HG03460 (cell line): ENCODE results near the gene AFMID.

Source experiments
- ATAC-seq: cut with Tn5 transposase; IDR thresholded peaks from one replicate; pipeline ENCODE4 v1.9.1; 2021; ENCODE audit not compliant: unreplicated experiment

Gene AFMID

GRCh38 chr17:78236362-78237127 lies 49.4 kb downstream of the AFMID start:
- no peak for ATAC-seq

GRCh38 chr17:78237401-78238012 lies 50.3 kb downstream of the AFMID start:
- ATAC-seq: no peak

DNA sequence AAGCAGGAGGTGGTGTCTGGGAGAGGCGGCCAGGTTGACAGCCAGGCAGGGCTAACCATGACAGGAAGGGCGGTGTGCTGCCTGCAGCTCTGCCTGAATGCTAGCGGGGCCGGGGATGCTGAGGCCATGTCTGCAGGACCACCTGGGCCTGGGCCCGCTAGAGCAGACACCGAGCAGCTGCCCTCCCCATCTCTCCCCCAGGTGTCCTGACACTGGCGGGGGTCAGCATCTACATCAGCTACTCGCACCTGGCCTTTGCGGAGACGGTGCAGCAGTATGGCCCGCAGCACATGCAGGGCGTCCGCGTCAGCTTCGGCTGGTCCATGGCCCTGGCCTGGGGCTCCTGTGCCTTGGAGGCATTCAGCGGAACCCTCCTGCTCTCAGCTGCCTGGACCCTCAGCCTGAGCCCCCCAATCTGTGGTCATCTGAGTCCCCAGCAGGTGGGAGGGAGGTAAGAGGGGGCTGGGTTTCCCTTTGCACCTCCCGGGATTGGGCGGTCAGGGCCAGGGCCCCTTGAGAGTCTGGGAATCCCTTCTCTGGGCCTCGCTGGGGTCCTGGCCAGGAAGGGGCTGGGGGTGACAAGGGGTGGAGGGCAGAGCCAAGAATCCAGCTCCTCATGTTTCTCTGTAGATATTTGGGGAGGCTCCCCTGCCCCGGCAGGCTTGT lies 51.8 kb downstream of the AFMID start:
- ATAC-seq: no peak

DNA sequence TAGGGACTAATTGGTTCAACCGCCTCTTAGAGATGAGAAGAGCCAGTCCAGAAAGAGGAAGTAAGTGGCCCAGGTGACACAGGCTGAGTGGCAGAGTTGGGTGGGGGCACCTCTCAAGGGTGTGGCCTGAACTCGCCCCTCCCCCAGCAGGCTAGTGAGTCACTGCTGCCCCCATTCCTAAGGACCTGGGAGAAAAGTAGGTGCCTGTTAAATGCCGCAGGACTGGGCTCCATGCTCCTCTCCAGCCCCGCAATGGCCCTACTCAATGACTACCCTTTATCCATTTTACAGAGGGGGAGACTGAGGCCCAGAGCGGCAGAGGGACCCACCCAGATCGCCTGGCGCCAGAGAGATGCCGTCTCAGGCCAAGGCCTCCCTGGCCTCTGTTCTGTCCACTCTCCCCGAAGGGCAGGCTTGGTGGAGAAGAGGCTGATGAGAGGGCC lies 52.3 kb downstream of the AFMID start:
- no peak for ATAC-seq

DNA sequence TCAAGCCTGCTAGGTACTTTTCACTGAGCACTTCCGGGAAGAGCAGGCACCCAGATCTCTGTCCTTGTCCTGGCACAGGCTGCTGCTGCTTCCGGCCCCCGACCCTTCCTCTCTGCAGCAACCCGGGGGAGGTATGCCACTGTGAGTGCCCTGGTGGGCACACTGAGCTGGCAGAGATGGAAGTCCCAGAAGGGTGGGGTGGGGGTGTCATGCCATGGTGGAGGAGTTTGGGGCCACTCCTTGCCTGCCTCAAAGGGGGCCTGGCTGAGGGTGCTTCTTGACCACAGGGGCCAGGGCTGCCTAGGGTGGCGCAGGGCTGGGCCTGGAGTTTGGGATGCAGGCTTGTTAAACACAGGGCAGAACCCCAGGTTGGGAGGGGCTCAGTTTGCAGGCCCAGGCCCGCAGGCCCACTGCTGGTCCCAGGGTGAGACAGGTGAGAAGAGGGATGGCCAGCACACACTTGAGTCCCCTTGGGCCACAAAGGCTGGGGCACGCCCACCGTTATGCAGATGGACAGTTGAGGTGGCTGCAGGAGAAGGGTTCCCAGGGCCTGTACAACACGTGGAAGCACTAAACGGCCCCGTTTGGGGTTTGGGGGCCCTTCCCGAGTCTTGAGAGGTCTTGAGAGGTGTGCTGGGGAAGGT lies 53.0 kb downstream of the AFMID start:
- no peak for ATAC-seq

DNA sequence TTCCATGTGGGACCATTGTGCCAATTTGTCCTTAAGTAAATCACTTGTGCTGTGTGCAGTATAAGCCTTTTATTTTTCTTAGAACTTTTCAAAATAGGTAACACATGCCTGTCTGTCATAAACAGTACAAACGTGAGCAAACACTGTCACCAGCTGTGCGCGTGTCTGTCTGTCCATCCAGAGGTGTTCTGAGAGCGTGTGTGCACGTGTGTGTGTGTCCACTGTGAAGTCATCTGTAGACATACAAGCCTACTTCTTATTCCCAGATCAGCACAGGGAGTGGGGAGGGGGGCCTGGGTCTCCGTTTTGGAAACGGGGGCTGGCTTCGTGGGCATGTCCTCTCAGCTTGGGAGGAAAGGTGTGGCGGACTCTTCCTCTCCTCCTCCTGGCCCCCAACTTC lies 53.7 kb downstream of the AFMID start:
- ATAC-seq: no peak

GRCh38 chr17:78241277-78242023 lies 54.3 kb downstream of the AFMID start:
- no peak for ATAC-seq

- ATAC-seq: peak; percentile 64
These were observed 55.0 kb downstream of the AFMID start for GRCh38 chr17:78242024-78242742.

DNA sequence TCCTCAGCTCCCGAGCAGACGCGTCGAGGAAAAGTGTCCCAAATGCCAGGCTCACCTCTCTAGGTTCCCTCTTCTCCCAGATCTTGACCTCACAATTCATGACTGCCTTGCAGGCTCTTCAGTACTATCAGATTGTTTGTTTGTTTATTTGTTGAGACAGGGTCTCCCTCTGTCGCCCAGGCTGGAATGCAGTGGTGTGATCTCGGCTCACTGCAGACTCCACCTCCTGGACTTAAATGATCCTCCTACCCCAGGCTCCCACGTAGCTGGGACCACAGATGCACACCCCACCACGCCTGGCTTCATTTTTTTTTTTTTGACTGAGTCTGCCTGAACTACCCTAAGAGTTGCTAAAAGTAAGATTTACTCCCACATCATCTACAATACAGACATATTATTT lies 60.1 kb downstream of the AFMID start:
- ATAC-seq: no peak

DNA sequence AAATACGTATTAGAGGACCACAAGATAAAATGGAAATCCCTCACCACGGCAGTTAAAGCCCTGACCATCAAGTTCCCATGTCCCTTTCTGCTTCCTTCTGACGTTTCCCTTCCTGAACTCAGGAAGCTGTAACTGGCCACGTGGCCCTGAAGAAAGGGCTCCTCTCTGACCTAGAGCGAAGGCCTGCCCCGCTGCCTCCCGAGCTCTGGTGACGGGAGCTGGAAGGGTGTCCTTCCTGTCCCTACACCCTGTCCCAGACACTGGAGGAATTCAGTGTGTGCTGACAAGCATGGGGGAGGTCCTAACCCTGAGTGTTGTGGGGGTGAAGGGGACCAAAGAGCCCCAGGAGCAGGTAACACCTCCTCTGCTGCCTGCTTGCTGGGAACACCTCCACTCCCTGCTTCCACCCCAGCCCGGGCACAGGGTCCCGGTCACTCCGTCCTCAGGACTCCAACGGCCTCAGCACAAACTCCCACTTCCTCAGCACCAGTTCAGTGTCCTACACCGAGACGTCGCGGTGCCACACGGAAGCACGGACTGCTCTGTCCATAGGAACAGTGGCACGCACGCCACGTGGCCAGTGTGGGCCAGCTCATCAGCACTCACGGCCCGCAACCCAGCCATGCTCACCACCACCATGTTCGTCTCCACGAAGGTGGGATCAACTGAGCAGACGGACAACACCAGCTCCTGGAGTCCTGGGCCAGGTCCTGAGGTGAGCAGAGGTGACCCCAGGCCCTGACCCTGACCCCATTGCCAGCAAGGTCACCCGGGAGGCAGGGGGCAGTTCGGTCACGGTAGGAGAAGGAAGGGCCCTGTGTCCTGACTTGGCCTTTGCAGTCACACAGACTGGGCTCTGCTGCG lies 61.1 kb downstream of the AFMID start:
- no peak for ATAC-seq

GRCh38 chr17:78249074-78249817 lies 62.1 kb downstream of the AFMID start:
- no peak for ATAC-seq

DNA sequence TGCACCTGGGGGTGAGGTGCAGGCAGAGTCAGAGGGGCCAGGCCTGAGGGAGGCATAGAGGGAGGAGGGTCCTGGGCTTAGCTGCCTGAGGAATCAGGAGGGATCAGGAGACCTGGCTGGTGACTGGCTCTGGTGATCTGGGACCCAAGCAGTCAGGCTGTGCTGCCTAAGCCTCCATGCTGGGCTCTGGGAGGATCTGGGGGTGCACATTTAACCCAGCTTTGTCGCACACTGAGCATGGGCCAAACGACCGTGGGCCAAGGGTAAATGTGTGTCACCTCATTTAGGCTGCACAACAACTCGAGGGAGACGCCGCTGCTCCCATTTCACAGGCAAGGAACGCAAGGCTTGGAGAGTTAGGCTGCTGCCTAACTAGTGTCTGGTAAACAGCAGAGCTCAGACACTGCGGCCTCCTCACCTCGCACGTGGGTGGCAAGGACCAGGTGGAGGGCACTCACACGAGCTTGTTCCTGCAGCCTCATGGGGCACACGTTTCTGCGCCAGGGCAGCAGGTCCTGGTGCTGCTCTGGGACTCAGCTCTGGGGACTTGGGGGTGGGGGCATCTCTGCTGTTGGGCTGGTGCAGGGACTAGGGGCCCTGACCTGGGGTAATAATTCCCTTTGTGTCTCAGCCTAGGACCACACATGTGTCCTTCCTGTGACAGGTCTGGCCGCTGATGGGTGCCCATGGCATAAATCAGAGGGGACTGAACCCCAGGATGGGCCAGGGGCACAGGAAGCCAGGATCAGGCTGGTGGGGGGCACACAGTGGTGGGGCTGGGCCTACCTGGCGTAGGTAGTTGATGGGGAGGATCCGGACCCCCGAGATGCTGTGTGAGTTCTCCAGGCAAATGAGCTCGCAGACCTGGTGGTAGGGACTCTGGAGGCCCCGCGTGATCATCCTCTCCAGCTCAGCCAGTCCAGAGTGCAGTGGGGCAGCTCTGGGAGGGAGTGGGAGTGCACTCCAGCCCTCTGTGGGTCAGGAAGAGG lies 63.0 kb downstream of the AFMID start:
- ATAC-seq: no peak

DNA sequence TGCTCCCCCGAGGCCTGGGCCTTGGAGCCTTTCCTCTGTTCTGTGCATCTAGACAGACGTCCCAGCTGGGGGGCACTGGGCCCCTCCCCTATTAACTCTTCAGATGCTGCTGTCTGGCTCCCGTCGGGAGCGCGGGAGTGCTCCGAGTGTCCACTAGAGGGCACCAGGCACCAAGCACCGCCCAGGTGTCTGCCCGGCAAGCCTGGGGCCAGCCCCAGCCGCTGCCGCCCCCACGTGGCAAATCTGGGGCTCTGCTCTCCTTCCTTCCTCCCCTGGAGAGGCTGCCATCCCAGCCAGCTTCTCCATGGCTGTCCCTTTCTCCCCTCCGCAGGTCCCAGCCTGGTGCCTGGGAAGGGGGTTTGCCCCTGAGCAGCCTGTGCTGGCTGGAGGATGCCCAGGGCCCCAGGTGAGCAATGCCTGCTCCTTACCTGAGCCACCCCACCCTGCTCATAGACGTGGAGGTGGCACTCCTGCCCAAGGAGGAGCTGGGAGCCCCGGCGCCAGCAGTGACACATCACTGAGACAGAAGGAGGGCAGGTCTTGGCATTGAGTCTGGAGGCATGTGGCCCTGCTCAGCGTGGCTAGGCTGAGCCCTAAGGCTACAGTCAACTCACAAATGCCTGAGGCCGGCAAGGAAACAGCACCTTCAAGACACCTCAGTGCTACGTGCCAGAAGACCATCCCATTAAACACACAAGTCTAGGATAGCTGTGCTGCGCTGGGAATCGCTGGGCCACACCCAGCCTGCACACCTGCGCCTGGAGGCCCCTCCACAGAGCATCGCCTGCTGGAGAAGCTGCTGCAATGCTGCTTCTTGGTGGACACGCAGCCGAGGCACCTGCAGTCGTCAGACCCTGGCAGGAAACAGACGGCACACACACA lies 64.0 kb downstream of the AFMID start:
- ATAC-seq: peak; percentile 62

GRCh38 chr17:78251773-78252103 lies 64.6 kb downstream of the AFMID start:
- ATAC-seq: no peak

DNA sequence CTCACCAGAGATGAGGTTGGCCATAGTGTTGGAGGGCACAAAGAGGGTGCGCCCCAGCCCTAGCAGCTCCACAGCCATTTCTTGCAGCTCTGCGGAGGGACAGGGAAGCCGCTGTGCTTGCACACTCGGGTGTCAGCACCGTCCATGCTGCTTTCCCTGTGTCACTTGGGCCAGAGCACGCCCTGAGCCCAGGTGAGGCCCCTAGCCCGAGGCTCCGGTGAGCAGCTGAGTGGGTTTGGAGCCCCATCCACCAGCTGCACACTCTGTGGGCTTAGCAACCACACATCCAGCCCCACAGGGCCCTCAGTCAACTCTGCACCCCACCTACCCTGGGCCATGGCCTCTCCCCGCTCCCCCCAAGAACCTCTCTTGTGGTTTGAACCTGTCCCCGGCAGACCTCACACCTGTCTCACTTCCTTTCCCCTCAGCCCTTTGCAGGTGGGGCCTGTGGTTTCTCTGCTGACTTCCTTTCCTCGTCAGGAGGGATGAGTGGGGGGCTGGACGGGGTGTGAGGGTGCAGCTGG lies 65.0 kb downstream of the AFMID start:
- ATAC-seq: no peak
